ENCODE results near the gene HCN2.

- TF ChIP-seq POLR2A (IDR thresholded peaks at IDR 0.05) (no peak), CTCF (IDR thresholded peaks at IDR 0.05) (no peak)
Measured at GRCh38 chr19:632579-633067, 42.9 kb downstream of the HCN2 start.

Measured in body of pancreas (tissue), 4 donors.